ENCODE results near the gene RAD51B. TPM values are rescaled to one million over a fixed set of nuclear protein-coding genes. Genes with fewer than 3 reads are reported as not detected.

RAD51B gene
- total and polyA plus RNA-seq, 2 of the 13 experiments (the other 11 are each of a cell fraction or from before 2014, with no cell fraction given) = 7.0 to 9.5 TPM

DNA sequence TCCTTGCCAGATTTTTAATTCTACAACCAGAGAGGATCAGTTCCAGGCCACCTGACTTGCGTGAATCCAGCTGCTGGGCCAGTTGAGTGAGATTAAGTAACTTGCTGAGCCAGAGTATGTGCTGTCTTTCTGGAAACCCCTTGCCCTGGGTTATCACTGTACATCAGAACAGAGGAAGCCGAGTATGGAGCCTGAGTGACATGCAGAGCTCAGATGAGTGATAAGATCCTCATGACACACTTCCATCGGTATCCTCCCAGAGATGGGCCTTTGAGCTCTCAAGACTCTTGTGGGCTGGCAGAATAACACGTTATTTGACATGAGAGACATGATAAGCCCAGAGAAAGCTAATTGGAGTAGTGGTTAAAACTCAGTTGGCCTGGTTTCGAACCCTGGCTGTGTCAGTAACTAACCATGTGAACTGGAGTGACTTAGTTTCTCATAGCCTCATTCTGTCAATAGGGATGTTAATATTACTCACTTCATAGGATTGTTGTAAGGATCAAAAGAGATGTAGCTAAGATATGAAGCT, 585.1 kb downstream of the RAD51B start:
- no peaks in the 10 kb centered on the region for H3K79me2 ChIP-seq (ENCODE audit: insufficient read depth, low read length)
- WGBS (ENCODE audit: low lambda C conversion rate) = 81% methylated on average over 5 of the region's 5 CpGs
- no TSS peak for BruUV-seq (replicated peaks)
- TF ChIP-seq ELF4 (CRISPR knock-in tag; IDR thresholded peaks at IDR 0.05; ENCODE audit: borderline replicate concordance) = no peak
- TF ChIP-seq ZNF713 (CRISPR knock-in tag; IDR thresholded peaks at IDR 0.05) = no peak
- no peak for TF ChIP-seq ZNF292 (CRISPR knock-in tag; IDR thresholded peaks at IDR 0.05; ENCODE audit: borderline replicate concordance, low read depth)
- TF ChIP-seq ARNT2 (CRISPR knock-in tag; IDR thresholded peaks at IDR 0.05; ENCODE audit: low read depth) = no peak
- no peak for TF ChIP-seq MTA3 (CRISPR knock-in tag; IDR thresholded peaks at IDR 0.05)
- no peak for TF ChIP-seq PCBP2 (optimal IDR thresholded peaks at IDR 0.05; ENCODE audit: low read depth, low read length, poor library complexity, severe bottlenecking)
- TF ChIP-seq ZFP36L1 (CRISPR knock-in tag; IDR thresholded peaks at IDR 0.05) = no peak
- no peak for TF ChIP-seq HES4 (CRISPR knock-in tag; IDR thresholded peaks at IDR 0.05; ENCODE audit: borderline replicate concordance)
- TF ChIP-seq, protein P1, sequence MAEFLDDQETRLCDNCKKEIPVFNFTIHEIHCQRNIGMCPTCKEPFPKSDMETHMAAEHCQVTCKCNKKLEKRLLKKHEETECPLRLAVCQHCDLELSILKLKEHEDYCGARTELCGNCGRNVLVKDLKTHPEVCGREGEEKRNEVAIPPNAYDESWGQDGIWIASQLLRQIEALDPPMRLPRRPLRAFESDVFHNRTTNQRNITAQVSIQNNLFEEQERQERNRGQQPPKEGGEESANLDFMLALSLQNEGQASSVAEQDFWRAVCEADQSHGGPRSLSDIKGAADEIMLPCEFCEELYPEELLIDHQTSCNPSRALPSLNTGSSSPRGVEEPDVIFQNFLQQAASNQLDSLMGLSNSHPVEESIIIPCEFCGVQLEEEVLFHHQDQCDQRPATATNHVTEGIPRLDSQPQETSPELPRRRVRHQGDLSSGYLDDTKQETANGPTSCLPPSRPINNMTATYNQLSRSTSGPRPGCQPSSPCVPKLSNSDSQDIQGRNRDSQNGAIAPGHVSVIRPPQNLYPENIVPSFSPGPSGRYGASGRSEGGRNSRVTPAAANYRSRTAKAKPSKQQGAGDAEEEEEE (CRISPR knock-in tag; IDR thresholded peaks at IDR 0.05; ENCODE audit: borderline replicate concordance) = no peak
- TF ChIP-seq GATA4 (IDR thresholded peaks at IDR 0.05; ENCODE audit: borderline replicate concordance, low read depth) = no peak
- no peak for TF ChIP-seq ZMAT5 (CRISPR knock-in tag; IDR thresholded peaks at IDR 0.05; ENCODE audit: borderline replicate concordance, low read depth)
- TF ChIP-seq SCMH1 (CRISPR knock-in tag; IDR thresholded peaks at IDR 0.05; ENCODE audit: borderline replicate concordance) = no peak
- no peak for TF ChIP-seq TCF12 (IDR thresholded peaks at IDR 0.05)
- TF ChIP-seq TCF12 (CRISPR knock-in tag; IDR thresholded peaks at IDR 0.05) = no peak
- TF ChIP-seq, protein P2, sequence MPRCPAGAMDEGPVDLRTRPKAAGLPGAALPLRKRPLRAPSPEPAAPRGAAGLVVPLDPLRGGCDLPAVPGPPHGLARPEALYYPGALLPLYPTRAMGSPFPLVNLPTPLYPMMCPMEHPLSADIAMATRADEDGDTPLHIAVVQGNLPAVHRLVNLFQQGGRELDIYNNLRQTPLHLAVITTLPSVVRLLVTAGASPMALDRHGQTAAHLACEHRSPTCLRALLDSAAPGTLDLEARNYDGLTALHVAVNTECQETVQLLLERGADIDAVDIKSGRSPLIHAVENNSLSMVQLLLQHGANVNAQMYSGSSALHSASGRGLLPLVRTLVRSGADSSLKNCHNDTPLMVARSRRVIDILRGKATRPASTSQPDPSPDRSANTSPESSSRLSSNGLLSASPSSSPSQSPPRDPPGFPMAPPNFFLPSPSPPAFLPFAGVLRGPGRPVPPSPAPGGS (CRISPR knock-in tag; IDR thresholded peaks at IDR 0.05) = no peak
- intact Hi-C loops (cut with micrococcal nuclease; ENCODE audit: unreplicated experiment) (no loop called here), in situ Hi-C loops (cut with HindIII; ENCODE audit: extremely low pct_ligation_motif_present, low pct_unique_long_range_greater_than_20kb) (no loop called here)
- H2AFZ ChIP-seq (ENCODE audit: low read length) = no peak overlapping the region
- no peak overlapping the region for H3K4me3 ChIP-seq (replicated peaks in 1 of 3; ENCODE audit: insufficient read depth in 1 of 3, low read depth in 2 of 3, low read length in 3 of 3)
- H3K4me1 ChIP-seq (ENCODE audit: insufficient read depth, low read length) = no peaks in the 10 kb centered on the region
- FAIRE-seq = no peak
- POLR2A ChIA-PET = no interaction called here
- ATAC-seq = no peak
- H3K9ac ChIP-seq (ENCODE audit: insufficient read depth, low read depth, low read length) = no peak overlapping the region
- no peaks in the 10 kb centered on the region for H3K36me3 ChIP-seq (replicated peaks in 1 of 2; ENCODE audit: control insufficient read depth in 1 of 2, insufficient read depth in 2 of 2, low read length in 2 of 2)
- no peaks in the 10 kb centered on the region for H3K9me3 ChIP-seq (ENCODE audit: low read length)
- DNase-seq (ENCODE audit: low spot score) = no peak
- H3K4me2 ChIP-seq (ENCODE audit: low read depth, low read length) = no peak overlapping the region
- no peak overlapping the region for H3K27ac ChIP-seq (ENCODE audit: extremely low read length, insufficient read depth, low read length)
- no peaks in the 10 kb centered on the region for H4K20me1 ChIP-seq (ENCODE audit: insufficient read depth, low read length)
- H3K27me3 ChIP-seq (ENCODE audit: control insufficient read depth in 1 of 2, insufficient read depth in 2 of 2, low read length in 2 of 2) = no peaks in the 10 kb centered on the region
- CTCF ChIA-PET (ENCODE audit: low intra/inter-chr PET ratio, low total read pairs) = no interaction called here

Data from HepG2 (cell line).